ENCODE measurements around the gene COA8.

COA8 gene

DNA sequence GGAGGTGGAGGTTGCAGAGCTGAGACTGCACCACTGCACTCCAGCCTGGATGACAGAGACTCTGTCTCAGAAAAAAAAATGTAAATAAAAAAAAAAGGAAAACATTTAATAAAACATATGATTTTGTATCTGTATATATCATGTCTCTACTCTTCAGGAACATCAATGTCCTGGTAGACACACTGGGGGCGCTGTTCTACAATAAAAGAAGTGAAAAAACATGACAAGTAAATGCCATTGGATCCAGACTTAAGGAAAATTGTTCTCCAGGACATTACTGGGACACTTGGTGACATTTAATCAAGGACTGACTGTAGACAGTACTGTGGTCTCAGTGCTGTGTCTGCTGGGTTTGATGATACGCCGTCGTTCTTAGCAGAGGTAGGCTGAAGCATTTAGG, 50.8 kb downstream of the COA8 start:
- no peak for FAIRE-seq
- TF ChIP-seq CTCF (IDR thresholded peaks at IDR 0.05; ENCODE audit: insufficient read depth, missing control alignments) = no peak
- DNase-seq (ENCODE audit: insufficient read length, low spot score) = no peak

GRCh38 chr14:103616635-103617300, 54.0 kb downstream of the COA8 start:
- FAIRE-seq (no peak), DNase-seq (ENCODE audit: insufficient read length, low spot score) (no peak)
- TF ChIP-seq CTCF (IDR thresholded peaks at IDR 0.05; ENCODE audit: insufficient read depth, missing control alignments) = no peak

- DNase-seq (ENCODE audit: insufficient read length, low spot score) (no peak), FAIRE-seq (no peak)
- TF ChIP-seq CTCF (IDR thresholded peaks at IDR 0.05; ENCODE audit: insufficient read depth, missing control alignments) = no peak
Measured at GRCh38 chr14:103619057-103619456, 56.3 kb downstream of the COA8 start.

DNA sequence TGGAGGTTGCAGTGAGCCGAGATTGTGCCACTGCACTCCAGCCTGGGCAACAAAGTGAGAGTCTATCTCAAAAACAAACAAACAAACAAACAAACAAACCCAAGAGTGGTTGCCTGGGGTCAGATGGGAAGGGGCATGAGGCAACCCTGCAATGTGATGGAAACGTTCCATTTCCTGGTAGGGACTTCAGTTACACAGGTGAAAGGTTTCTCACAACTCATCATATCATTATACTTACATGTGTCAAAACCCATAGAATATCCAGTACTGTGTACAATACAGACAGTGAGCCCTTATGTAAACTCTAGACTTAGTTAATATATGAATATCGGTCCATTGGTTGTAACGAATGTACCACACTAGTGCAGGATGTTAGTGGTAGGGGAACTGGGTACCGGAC, 59.1 kb downstream of the COA8 start:
- FAIRE-seq = no peak
- DNase-seq (ENCODE audit: insufficient read length, low spot score) = no peak
- no peak for TF ChIP-seq CTCF (IDR thresholded peaks at IDR 0.05; ENCODE audit: insufficient read depth, missing control alignments)

- no peak for FAIRE-seq
- TF ChIP-seq CTCF (IDR thresholded peaks at IDR 0.05; ENCODE audit: insufficient read depth, missing control alignments) = no peak
- no peak for DNase-seq (ENCODE audit: insufficient read length, low spot score)
Measured at GRCh38 chr14:103623308-103623707, 60.5 kb downstream of the COA8 start.

- no peak for FAIRE-seq
- peak; percentile 8 for TF ChIP-seq CTCF (IDR thresholded peaks at IDR 0.05; ENCODE audit: insufficient read depth, missing control alignments)
- DNase-seq (ENCODE audit: insufficient read length, low spot score) = no peak
Measured at GRCh38 chr14:103623883-103624482, 61.2 kb downstream of the COA8 start.

GRCh38 chr14:103624860-103625259, 62.1 kb downstream of the COA8 start:
- FAIRE-seq = no peak
- no peak for DNase-seq (ENCODE audit: insufficient read length, low spot score)
- no peak for TF ChIP-seq CTCF (IDR thresholded peaks at IDR 0.05; ENCODE audit: insufficient read depth, missing control alignments)

All from D721Med (cell line).